GM19397 (cell line): Measurements from ENCODE around the gene N4BP2L2.

Experiments
- ATAC-seq: cut with Tn5 transposase; IDR thresholded peaks from one replicate; pipeline ENCODE4 v1.9.1; 2021; ENCODE audit warnings: mild to moderate bottlenecking, moderate library complexity; ENCODE audit not compliant: unreplicated experiment

N4BP2L2 gene

GRCh38 chr13:32383836-32384618 lies 154.6 kb downstream of the N4BP2L2 start:
- ATAC-seq, result no peak
